ENCODE results near the gene PTPRO.

PTPRO gene

DNA sequence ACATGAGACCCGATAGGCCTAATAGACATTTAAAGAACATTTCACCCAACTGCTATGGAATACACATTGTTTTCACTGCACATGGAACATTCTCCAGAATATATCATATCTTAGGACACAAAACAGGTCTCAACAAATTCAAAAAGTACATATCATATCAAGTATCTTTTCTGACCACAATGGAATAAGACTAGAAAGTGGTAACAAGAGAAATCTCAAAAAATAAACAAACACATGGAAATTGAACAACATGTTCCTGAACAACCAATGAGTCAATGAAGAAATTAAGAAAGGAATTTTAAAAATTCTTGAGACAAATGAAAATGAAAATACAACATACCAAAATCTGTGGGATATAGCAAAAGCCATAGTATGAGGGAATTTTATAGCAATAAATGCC is 208.1 kb downstream of the PTPRO start:
- DNase-seq = no peak

- no peak for DNase-seq
Observed at GRCh38 chr12:15532364-15532977, 210.2 kb downstream of the PTPRO start.

DNA sequence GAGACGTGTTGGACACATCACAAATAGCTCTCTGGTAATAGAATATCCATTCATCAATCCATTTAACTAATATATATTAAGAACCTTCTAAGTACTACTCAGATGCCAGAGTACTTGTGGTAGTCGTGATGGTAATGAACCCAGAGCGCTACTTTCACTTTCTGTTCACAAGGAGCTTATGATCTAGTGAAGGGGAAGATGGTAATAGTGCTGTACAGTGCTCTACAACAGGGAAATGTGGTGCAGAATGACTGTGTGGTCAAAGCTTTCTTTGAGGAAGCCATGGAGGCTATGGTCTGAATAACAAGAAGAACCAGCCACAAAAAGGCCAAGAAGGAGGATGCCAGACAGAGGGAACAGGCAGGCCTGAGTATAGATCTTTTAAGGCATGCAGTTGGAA is 212.0 kb downstream of the PTPRO start:
- no peak for DNase-seq

DNA sequence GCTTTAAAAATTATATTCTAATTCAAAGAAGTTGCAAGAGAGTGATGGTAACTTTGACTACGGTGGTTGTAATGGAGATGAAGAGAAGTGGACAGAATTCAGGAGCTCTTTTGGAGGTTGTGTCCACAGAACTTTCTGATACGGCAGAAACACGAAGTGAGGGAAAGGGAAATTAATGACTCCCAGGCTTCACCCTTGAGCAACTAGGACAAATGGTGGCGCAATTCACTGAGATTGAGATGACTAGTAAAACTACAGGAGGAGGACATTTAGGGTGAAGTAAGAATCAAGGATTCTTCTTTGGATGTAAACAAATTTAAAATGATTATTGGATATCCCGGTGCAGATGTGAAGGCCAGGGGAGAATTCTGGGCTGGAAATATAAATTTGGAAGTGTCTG is 212.6 kb downstream of the PTPRO start:
- DNase-seq = no peak

- no peak for DNase-seq
Observed at GRCh38 chr12:15535352-15535781, 213.1 kb downstream of the PTPRO start.

GRCh38 chr12:15536446-15536845 is 214.1 kb downstream of the PTPRO start:
- DNase-seq = no peak

- no peak for DNase-seq
Observed at GRCh38 chr12:15538881-15539280, 216.6 kb downstream of the PTPRO start.

DNA sequence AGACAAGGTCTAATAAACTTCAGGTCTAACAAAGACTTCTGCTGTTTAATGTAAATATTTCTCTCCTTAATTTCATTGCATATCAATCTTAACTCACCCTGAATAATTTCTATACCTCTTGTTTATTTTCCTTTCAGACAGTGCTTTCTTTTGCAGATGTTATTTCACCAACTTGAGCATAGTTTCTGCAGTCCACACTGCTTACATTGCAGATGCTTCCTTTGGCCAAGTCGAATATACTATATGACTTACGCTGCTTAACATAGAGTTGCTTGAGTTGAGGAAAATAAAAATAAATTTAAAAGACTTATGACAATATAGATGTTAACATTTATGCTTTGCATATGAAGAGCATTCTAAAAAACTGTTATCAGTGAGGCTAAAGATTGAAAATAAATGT is 217.7 kb downstream of the PTPRO start:
- no peak for DNase-seq

GRCh38 chr12:15540469-15540872 is 218.2 kb downstream of the PTPRO start:
- no peak for DNase-seq

DNA sequence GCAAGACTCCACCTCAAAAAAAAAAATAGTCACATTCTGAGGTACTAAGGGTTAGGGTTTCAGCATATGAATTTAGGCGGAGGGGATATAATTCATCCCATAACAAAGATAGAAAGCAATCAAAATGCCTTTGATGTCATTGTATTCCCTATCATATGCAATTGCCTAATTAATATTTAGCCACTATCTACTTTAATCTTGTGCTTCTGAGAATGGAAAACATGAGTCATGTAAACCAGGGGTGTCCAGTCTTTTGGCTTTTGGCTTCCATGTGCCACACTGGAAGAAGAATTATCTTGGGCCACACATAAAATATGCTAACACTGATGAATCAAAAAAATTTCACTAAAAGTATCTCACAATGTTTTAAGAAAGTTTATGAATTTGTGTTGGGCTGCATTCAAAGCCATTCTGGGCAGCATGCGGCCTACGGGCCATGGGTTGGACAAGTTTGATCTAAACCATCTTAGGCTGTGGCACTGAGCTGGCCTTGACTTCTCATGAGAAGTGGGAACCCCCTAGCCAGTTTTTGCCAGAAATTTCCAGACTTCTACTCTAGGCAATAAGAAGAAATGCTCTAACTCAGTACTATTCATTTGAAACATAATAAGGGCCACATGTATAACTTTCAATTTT is 219.8 kb downstream of the PTPRO start:
- DNase-seq = no peak

- DNase-seq = no peak
Observed at GRCh38 chr12:15543347-15543746, 221.0 kb downstream of the PTPRO start.

DNA sequence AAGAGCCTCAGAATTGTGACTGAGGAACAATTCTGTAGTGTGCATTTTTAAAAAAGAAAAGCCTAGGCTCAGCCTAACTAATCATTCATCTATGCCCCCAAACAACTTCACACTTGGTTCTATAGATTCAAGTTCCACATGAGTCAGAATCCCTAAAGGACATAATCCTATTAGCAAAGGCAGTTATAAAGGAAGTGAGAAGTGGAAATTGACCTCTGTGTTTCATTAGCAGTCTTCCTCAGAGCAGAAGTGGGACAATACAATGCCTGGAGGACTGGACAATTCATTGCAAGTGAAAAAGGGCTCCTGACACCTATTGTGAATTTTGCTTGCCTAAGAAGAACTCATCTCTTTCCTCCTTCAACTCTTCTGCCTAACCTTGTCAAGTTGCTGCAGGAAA is 222.3 kb downstream of the PTPRO start:
- DNase-seq = no peak

DNA sequence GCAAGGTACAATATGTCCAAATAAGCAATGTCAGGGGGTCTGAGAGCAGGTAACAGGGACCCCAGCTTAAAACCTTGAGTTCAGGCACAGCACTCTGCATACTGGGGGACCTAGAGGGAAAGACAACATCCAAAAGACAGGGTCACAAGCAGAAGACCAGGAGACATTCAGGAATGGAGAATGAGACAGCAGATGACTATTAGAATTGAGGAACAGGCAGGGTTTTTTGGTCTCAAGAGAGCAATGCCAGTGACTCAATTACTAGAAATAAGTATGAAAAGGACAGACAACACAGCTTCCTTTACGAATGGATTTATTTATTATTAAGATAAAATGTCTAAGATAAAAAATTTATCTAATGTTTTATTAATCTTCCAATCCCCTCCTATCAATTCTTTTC is 223.0 kb downstream of the PTPRO start:
- DNase-seq = no peak

DNA sequence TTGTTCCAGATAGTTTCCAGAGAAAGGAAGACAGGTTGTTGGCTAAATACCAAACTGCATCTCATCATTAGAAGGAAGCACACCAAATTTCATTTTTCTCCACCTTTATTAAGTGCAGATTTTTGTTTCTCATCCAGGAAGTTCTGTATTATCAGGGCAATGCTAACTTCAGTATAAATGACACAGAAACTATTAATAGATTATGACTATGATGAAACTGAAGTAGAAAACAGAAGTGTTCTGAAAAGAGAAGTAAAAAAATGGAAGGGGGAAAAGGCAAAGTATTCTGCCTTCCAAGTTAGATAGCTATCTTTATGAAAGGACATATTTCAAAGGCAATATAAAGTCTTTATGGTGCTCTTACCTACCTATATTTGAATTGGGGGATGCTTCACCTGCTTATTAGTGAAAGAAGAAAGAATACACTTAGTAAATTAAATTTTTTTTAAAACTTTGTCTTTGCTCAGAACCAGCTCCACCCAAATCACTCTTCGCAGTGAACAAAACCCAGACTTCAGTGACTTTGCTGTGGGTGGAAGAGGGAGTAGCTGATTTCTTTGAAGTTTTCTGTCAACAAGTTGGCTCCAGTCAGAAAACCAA is 223.9 kb downstream of the PTPRO start:
- DNase-seq = no peak

DNA sequence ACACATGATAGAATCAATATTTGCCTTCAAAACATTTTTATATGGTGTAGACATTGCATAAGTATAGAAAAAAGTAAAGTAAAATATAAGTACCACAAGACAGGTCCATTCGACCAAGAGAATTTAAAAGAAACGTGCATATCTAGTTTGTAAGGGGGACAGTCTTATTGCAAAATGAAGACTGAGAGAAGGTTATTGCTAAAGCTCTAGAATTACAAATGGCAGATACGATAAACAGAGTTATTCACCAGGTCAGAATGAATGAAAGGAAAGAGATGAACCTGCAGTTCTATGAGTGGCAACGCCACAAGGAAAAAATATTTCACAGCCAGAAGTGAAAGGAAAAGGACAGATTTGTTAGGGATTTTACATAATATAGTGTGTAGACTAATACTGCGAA is 224.8 kb downstream of the PTPRO start:
- DNase-seq = no peak

GRCh38 chr12:15547691-15548090 is 225.4 kb downstream of the PTPRO start:
- DNase-seq = no peak

DNA sequence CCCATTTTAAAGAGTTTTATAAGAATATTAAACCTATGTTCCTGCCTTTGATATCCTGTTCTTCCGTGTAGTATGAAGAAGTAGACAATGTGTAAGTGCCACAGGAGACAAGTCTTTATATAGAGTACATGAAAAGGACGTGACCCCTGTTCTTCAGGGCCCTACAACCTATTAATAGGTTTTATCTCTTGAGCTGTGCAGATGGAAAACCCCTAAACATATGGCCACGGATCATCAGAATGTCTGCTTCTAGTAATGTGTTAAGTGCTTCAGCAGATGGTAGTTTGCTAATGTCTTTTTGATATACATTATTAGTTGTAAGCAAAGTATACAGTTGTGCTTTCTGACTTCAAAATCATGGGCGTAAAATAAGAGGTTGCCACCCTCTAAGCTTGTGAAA is 228.5 kb downstream of the PTPRO start:
- no peak for DNase-seq

DNA sequence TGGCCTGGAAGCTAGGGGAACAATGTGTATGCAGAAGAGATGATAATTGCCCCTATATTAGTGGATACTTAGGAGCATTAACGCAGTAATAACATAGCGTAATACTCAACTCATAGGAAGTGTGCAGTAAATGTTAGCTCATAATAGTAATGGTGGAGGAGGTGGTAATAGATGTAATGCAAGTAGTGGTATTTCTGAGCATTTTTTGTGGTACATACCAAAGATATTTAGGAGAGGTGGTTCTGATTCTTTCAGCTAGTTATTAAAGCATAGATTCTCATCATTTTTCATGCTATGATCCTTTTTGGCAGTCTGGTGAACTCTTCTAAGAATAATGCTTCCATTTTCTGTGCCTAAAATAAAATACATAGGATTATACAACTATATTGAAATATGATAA is 233.1 kb downstream of the PTPRO start:
- DNase-seq = no peak

DNA sequence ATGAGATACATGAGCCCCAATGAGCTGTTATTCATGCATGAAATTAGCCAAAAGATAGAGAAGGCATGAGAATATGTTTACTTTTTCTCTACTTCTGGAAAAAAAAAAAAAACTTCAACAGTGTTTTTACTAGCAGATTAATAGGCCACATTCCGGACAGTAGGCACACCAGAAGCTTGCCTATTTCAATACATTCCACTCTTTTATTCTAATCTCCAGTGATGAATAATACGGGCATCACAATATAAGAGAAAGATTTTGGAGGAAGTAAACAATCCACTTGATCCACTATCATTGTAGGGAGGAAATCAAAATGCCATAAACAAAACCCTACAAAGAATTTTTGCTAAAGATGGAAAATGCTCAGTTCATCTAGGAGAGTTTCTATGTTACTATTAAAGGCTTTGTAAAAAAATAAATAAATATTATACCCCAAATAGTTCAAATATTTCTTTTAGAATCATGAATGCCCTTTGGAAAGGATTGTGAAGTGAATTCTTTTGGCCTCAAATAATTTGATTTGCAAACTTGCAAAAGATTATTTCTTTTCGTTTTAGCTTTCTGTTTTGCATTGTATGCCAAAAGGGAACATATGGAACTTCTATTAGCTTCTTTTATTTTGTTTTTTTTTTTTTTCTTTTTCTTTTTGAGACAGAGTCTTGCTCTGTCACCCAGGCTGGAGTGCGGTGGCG is 234.2 kb downstream of the PTPRO start:
- DNase-seq = no peak

DNA sequence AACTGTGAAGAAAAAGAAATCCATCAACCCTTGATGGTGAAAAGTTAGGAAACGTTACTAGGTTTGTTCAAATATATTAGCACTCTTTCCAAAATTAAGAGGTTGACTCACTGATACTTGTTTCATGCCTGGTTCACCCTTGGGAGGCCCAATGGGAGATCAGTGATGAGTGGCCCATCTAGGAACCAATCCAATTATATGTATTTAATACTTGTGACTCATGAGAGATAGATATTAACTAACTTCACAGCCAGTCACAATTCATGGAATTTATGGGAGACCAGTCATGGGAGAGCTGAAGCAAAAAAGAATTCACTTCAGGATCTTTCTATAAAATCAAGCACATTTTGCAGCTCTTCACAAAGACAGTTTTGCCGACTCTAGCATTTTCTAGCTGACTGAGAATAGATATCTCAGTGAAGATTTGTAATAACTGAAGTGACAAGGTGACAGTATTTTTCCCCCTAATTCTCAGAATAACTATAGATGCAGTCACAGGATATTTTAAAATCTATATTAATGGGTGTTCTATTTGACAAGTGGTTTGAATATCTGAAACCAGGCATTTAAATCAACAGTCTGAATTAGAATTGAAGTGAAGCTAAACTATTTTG is 236.7 kb downstream of the PTPRO start:
- DNase-seq = no peak

DNA sequence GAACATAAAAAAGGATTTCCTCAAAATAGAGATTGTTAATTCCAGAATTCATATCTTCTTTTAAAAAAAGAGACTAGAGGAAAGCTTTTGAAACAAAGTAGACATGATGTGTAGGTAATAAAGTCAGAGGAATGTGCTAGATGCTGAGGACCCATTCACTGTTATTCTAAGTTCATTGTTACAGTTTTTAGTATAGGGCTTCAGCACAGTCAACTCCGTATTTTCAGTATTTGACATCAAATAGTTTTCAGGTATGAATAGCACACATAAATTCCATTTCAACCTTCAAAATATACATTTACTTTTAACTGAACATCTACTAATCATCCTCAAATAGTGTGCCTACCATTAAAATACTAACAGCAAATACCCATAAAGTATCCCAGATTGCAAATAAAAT is 239.1 kb downstream of the PTPRO start:
- no peak for DNase-seq

- no peak for DNase-seq
Observed at GRCh38 chr12:15562263-15562662, 240.0 kb downstream of the PTPRO start.

DNA sequence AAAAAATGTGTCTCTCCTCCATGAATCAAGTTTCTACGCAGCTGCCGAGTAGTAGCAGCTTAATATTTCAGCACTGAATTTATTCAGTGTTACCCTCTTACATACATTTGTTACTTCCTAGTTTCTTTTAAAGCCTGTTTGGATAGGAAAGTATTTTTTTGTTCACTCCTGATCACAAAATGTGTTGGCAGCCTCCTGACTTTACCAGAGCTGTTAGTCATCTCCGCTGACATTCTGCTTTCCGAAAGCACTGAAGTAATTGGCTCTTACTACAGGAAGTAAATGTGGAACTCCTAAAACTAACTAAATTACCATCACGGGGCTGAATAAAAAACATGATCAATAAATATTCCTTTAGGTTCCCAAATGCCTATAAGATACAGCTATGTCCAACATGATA is 241.4 kb downstream of the PTPRO start:
- no peak for DNase-seq

DNA sequence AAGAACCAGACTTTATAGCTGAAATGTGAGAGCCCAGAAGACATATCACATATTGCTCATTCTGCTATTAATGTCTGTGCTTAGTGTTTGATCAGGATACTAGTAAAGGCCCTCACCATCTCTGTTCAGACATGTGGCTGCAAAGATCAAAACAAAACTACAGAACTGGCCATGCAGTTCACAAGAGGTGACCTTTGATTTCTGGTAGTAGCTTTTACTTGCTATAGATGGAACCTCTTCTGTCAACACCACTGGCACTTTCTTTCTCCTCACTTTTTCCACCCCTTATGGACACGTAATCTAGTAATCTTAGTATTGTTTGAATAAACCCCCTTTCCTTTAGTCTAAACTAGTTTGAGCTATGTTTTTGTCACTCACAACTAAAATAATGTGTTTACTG is 252.0 kb downstream of the PTPRO start:
- DNase-seq = no peak

Data from NCI-H1417 treated with DMSO at 0.1 percent for 48 hours (cell line).